GM23338 (cell line): ENCODE measurements around the gene PACS2. TPM values are rescaled to one million over a fixed set of nuclear protein-coding genes. Genes with fewer than 3 reads are reported as not detected.

Experiments used
- ATAC-seq: fragments of 200-7000 bp; cut with Tn5 transposase; 3 replicates; pipeline ENCODE4 v1.9.1; 2020
- DNase-seq: peaks from one replicate; pipeline ENCODE4 v3.0.0-alpha.2; 2015; ENCODE audit warnings: low spot score
- H2AFZ ChIP-seq: fragments of 200-600 bp; sonication (generic); 2 replicates; pipeline ENCODE4 v1.8.0; 2016; ENCODE audit warnings: antibody characterized with exemption, mild to moderate bottlenecking, moderate library complexity
- H3F3A ChIP-seq: fragments of 200-600 bp; sonication (generic); replicated peaks from 2 replicates; pipeline ENCODE4 v1.8.0; 2017; ENCODE audit warnings: antibody characterized with exemption, mixed run types, low read depth
- H3K27ac ChIP-seq: fragments of 200-600 bp; sonication (generic); 2 replicates; pipeline ENCODE4 v1.6.1; 2016; ENCODE audit warnings: low read depth
- H3K27me3 ChIP-seq: fragments of 200-600 bp; sonication (generic); 2 replicates; pipeline ENCODE4 v1.8.0; 2016; ENCODE audit warnings: mild to moderate bottlenecking, mixed run types, moderate library complexity; ENCODE audit not compliant: insufficient read depth
- H3K36me3 ChIP-seq: fragments of 200-600 bp; sonication (generic); 2 replicates; pipeline ENCODE4 v1.8.0; 2016; ENCODE audit warnings: mild to moderate bottlenecking; ENCODE audit not compliant: insufficient read depth
- H3K4me1 ChIP-seq: fragments of 200-600 bp; sonication (generic); 2 replicates; pipeline ENCODE4 v1.8.0; 2016; ENCODE audit warnings: mild to moderate bottlenecking, moderate library complexity; ENCODE audit not compliant: insufficient read depth
- H3K4me2 ChIP-seq: fragments of 200-600 bp; sonication (generic); 2 replicates; pipeline ENCODE4 v1.7.1; 2017; ENCODE audit warnings: mixed run types
- H3K4me3 ChIP-seq: fragments of 200-600 bp; sonication (generic); 2 replicates; pipeline ENCODE4 v1.6.1; 2016; ENCODE audit warnings: mixed run types
- H3K79me2 ChIP-seq: fragments of 200-600 bp; sonication (generic); replicated peaks from 2 replicates; pipeline ENCODE4 v1.8.0; 2017; ENCODE audit warnings: mild to moderate bottlenecking; ENCODE audit not compliant: insufficient read depth
- H3K9me2 ChIP-seq: fragments of 200-600 bp; sonication (generic); 2 replicates; pipeline ENCODE4 v1.8.0; 2017; ENCODE audit not compliant: insufficient read depth
- H4K20me1 ChIP-seq: fragments of 200-600 bp; sonication (generic); replicated peaks from 2 replicates; pipeline ENCODE4 v1.8.0; 2017; ENCODE audit warnings: mild to moderate bottlenecking; ENCODE audit not compliant: insufficient read depth
- H3K27ac Mint-ChIP-seq: 2 replicates; pipeline ENCODE4 v1.8.0; 2020; ENCODE audit warnings: inconsistent platforms, mild to moderate bottlenecking, moderate library complexity, mixed read lengths
- H3K27me3 Mint-ChIP-seq: 3 replicates; pipeline ENCODE4 v1.8.0; 2022; ENCODE audit warnings: low read depth, mild to moderate bottlenecking, moderate library complexity, mixed read lengths, inconsistent platforms; ENCODE audit not compliant: insufficient read depth, poor library complexity
- H3K36me3 Mint-ChIP-seq: 3 replicates; pipeline ENCODE4 v1.8.0; 2021; ENCODE audit warnings: low read depth, mild to moderate bottlenecking, inconsistent platforms, moderate library complexity, mixed read lengths
- H3K4me1 Mint-ChIP-seq: 3 replicates; pipeline ENCODE4 v1.8.0; 2020; ENCODE audit warnings: mild to moderate bottlenecking, inconsistent platforms, mixed read lengths
- H3K4me3 Mint-ChIP-seq: 3 replicates; pipeline ENCODE4 v1.8.0; 2021; ENCODE audit warnings: moderate library complexity, mild to moderate bottlenecking, inconsistent platforms, mixed read lengths
- H3K9me3 Mint-ChIP-seq: 3 replicates; pipeline ENCODE4 v1.8.0; 2020; ENCODE audit warnings: moderate library complexity, mild to moderate bottlenecking, inconsistent platforms, mixed read lengths
- CREB1 ChIP-seq: fragments of 250-450 bp; sonication (Bioruptor Pico); IDR thresholded peaks from 2 replicates; pipeline ENCODE4 v1.5.0; 2020; ENCODE audit warnings: low read depth, mild to moderate bottlenecking, moderate library complexity
- EZH2 ChIP-seq: fragments of 200-600 bp; sonication (generic); IDR thresholded peaks from one replicate; pipeline ENCODE4 v1.8.0; 2017; ENCODE audit warnings: antibody characterized with exemption, mild to moderate bottlenecking, low read depth; ENCODE audit not compliant: unreplicated experiment
- EZH2phosphoT487 ChIP-seq: fragments of 200-600 bp; sonication (generic); IDR thresholded peaks from one replicate; pipeline ENCODE4 v1.8.1; 2018; ENCODE audit warnings: antibody characterized with exemption; ENCODE audit not compliant: unreplicated experiment
- JUNB ChIP-seq: IDR thresholded peaks from one replicate; pipeline ENCODE4 v1.6.1; 2016; ENCODE audit warnings: antibody characterized with exemption; ENCODE audit not compliant: unreplicated experiment
- NANOG ChIP-seq: IDR thresholded peaks from 2 replicates; pipeline ENCODE4 v1.6.1; 2016; ENCODE audit warnings: antibody characterized with exemption, borderline replicate concordance
- POLR2AphosphoS5 ChIP-seq: IDR thresholded peaks from 2 replicates; pipeline ENCODE4 v1.6.1; 2016; ENCODE audit warnings: antibody characterized with exemption, low read depth
- STAT1 ChIP-seq: IDR thresholded peaks from one replicate; pipeline ENCODE4 v1.6.1; 2016; ENCODE audit warnings: antibody characterized with exemption; ENCODE audit not compliant: unreplicated experiment
- ZNF114 ChIP-seq: fragments of 250-450 bp; sonication (Bioruptor Pico); IDR thresholded peaks from 2 replicates; pipeline ENCODE4 v1.5.0; 2020; ENCODE audit warnings: mild to moderate bottlenecking, moderate library complexity
- ZNF331 ChIP-seq: fragments of 250-450 bp; sonication (Bioruptor Pico); IDR thresholded peaks from 2 replicates; pipeline ENCODE4 v1.5.0; 2020; ENCODE audit warnings: low read depth, mild to moderate bottlenecking, moderate library complexity
- polyA plus RNA-seq: library from polyadenylated mRNA; unstranded; fragments of >200 nt; fragmentation: Nextera tagmentation; extraction: Ambion mirVana; gene quantifications from 2 replicates; pipeline ENCODE4 v1.2.1, GENCODE V29; 2016
- total RNA-seq: library from RNA; depleted of rRNA; stranded (reverse); fragments of >200 nt; shearing (Covaris generic); gene quantifications from 2 replicates; pipeline ENCODE4 v1.2.3, GENCODE V29; 2014
- TF ChIP-seq, protein P1 (sequence below): fragments of 250-450 bp; sonication (Bioruptor Pico); IDR thresholded peaks from 2 replicates; pipeline ENCODE4 v1.5.0; 2020; ENCODE audit warnings: mild to moderate bottlenecking, moderate library complexity
- TF ChIP-seq, protein P2 (sequence below), 2 experiments: fragments of 200-600 bp in 1 of 2; sonication (generic) in 1 of 2; conservative IDR thresholded peaks; 2 replicates each; pipeline versions ENCODE4 v1.5.1 to v1.6.1; 2016 to 2017; ENCODE audit warnings: antibody characterized with exemption in 2 of 2, low read depth in 2 of 2, mild to moderate bottlenecking in 2 of 2, moderate library complexity in 1 of 2
- TF ChIP-seq, protein P3 (sequence below): IDR thresholded peaks from one replicate; pipeline ENCODE4 v1.6.1; 2018; ENCODE audit warnings: antibody characterized with exemption; ENCODE audit not compliant: unreplicated experiment
- TF ChIP-seq, protein P4 (sequence below): IDR thresholded peaks from 2 replicates; pipeline ENCODE4 v1.6.1; 2016; ENCODE audit warnings: antibody characterized with exemption

Gene PACS2
- total and polyA plus RNA-seq, 2 experiments from 2014 or later: 22.5 to 79.0 TPM

DNA sequence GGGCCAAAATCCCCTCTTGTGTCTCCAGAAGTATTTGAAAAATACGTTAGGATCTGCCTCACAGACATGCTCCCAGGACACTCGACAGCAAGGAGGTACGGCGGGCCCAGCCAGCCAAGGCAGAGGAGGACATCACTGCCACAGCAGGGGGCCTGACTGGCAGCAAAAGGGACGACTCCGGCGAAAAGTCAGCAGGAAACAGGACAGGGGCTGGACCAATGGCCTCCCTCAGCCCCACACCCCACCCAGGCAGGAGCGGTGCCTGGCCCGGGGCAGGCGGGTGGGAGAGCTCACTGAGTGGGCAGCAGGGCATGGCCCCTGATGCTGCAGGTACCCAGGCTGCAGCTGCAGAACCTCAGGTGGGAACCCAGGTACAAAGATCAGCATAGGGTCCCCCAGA is 31.5 kb upstream of the PACS2 start:
- H4K20me1 ChIP-seq: peaks cover 16% of the 10 kb centered on the region
- DNase-seq: peak; percentile 69
- H3K27me3 Mint-ChIP-seq: peaks cover 6% of the 10 kb centered on the region

More for the DNA sequence above, 31.5 kb upstream of the PACS2 start:
- Histone ChIP-seq H3K36me3 (no peaks in the 10 kb centered on the region), H3K4me1 (peaks cover 3% of the 10 kb centered on the region; the same call in 1 of the 2 replicates), H2AFZ (no peak overlapping the region), H3K79me2 (peaks cover 41% of the 10 kb centered on the region), H3K27ac (no peak overlapping the region), H3K4me3 (no peak overlapping the region), H3K27me3 (no peaks in the 10 kb centered on the region), H3K9me2 (no peaks in the 10 kb centered on the region), H3K4me2 (no peak overlapping the region), H3F3A (no peaks in the 10 kb centered on the region)
- Mint-ChIP-seq H3K36me3 (no peaks in the 10 kb centered on the region), H3K27ac (no peak overlapping the region), H3K4me1 (peaks cover 17% of the 10 kb centered on the region), H3K4me3 (no peak overlapping the region), H3K9me3 (no peaks in the 10 kb centered on the region)
- TF ChIP-seq STAT1 (no peak), POLR2AphosphoS5 (no peak), NANOG (no peak), EZH2 (no peak), JUNB (no peak), ZNF114 (CRISPR knock-in tag) (no peak), ZNF331 (CRISPR knock-in tag) (no peak), EZH2phosphoT487 (no peak), CREB1 (CRISPR knock-in tag) (no peak)
- TF ChIP-seq, protein P1, sequence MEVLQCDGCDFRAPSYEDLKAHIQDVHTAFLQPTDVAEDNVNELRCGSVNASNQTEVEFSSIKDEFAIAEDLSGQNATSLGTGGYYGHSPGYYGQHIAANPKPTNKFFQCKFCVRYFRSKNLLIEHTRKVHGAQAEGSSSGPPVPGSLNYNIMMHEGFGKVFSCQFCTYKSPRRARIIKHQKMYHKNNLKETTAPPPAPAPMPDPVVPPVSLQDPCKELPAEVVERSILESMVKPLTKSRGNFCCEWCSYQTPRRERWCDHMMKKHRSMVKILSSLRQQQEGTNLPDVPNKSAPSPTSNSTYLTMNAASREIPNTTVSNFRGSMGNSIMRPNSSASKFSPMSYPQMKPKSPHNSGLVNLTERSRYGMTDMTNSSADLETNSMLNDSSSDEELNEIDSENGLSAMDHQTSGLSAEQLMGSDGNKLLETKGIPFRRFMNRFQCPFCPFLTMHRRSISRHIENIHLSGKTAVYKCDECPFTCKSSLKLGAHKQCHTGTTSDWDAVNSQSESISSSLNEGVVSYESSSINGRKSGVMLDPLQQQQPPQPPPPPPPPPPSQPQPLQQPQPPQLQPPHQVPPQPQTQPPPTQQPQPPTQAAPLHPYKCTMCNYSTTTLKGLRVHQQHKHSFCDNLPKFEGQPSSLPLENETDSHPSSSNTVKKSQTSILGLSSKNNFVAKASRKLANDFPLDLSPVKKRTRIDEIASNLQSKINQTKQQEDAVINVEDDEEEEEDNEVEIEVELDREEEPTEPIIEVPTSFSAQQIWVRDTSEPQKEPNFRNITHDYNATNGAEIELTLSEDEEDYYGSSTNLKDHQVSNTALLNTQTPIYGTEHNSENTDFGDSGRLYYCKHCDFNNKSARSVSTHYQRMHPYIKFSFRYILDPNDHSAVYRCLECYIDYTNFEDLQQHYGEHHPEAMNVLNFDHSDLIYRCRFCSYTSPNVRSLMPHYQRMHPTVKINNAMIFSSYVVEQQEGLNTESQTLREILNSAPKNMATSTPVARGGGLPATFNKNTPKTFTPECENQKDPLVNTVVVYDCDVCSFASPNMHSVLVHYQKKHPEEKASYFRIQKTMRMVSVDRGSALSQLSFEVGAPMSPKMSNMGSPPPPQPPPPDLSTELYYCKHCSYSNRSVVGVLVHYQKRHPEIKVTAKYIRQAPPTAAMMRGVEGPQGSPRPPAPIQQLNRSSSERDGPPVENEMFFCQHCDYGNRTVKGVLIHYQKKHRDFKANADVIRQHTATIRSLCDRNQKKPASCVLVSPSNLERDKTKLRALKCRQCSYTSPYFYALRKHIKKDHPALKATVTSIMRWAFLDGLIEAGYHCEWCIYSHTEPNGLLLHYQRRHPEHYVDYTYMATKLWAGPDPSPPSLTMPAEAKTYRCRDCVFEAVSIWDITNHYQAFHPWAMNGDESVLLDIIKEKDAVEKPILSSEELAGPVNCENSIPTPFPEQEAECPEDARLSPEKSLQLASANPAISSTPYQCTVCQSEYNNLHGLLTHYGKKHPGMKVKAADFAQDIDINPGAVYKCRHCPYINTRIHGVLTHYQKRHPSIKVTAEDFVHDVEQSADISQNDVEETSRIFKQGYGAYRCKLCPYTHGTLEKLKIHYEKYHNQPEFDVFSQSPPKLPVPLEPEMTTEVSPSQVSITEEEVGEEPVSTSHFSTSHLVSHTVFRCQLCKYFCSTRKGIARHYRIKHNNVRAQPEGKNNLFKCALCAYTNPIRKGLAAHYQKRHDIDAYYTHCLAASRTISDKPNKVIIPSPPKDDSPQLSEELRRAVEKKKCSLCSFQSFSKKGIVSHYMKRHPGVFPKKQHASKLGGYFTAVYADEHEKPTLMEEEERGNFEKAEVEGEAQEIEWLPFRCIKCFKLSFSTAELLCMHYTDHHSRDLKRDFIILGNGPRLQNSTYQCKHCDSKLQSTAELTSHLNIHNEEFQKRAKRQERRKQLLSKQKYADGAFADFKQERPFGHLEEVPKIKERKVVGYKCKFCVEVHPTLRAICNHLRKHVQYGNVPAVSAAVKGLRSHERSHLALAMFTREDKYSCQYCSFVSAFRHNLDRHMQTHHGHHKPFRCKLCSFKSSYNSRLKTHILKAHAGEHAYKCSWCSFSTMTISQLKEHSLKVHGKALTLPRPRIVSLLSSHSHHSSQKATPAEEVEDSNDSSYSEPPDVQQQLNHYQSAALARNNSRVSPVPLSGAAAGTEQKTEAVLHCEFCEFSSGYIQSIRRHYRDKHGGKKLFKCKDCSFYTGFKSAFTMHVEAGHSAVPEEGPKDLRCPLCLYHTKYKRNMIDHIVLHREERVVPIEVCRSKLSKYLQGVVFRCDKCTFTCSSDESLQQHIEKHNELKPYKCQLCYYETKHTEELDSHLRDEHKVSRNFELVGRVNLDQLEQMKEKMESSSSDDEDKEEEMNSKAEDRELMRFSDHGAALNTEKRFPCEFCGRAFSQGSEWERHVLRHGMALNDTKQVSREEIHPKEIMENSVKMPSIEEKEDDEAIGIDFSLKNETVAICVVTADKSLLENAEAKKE (CRISPR knock-in tag): no peak
- TF ChIP-seq, protein P2, sequence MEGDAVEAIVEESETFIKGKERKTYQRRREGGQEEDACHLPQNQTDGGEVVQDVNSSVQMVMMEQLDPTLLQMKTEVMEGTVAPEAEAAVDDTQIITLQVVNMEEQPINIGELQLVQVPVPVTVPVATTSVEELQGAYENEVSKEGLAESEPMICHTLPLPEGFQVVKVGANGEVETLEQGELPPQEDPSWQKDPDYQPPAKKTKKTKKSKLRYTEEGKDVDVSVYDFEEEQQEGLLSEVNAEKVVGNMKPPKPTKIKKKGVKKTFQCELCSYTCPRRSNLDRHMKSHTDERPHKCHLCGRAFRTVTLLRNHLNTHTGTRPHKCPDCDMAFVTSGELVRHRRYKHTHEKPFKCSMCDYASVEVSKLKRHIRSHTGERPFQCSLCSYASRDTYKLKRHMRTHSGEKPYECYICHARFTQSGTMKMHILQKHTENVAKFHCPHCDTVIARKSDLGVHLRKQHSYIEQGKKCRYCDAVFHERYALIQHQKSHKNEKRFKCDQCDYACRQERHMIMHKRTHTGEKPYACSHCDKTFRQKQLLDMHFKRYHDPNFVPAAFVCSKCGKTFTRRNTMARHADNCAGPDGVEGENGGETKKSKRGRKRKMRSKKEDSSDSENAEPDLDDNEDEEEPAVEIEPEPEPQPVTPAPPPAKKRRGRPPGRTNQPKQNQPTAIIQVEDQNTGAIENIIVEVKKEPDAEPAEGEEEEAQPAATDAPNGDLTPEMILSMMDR (conservative IDR thresholded peaks at IDR 0.05; ENCODE audit: low read depth in 2 of 2): no peak
- TF ChIP-seq, protein P3, sequence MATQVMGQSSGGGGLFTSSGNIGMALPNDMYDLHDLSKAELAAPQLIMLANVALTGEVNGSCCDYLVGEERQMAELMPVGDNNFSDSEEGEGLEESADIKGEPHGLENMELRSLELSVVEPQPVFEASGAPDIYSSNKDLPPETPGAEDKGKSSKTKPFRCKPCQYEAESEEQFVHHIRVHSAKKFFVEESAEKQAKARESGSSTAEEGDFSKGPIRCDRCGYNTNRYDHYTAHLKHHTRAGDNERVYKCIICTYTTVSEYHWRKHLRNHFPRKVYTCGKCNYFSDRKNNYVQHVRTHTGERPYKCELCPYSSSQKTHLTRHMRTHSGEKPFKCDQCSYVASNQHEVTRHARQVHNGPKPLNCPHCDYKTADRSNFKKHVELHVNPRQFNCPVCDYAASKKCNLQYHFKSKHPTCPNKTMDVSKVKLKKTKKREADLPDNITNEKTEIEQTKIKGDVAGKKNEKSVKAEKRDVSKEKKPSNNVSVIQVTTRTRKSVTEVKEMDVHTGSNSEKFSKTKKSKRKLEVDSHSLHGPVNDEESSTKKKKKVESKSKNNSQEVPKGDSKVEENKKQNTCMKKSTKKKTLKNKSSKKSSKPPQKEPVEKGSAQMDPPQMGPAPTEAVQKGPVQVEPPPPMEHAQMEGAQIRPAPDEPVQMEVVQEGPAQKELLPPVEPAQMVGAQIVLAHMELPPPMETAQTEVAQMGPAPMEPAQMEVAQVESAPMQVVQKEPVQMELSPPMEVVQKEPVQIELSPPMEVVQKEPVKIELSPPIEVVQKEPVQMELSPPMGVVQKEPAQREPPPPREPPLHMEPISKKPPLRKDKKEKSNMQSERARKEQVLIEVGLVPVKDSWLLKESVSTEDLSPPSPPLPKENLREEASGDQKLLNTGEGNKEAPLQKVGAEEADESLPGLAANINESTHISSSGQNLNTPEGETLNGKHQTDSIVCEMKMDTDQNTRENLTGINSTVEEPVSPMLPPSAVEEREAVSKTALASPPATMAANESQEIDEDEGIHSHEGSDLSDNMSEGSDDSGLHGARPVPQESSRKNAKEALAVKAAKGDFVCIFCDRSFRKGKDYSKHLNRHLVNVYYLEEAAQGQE: no peak
- TF ChIP-seq, protein P4, sequence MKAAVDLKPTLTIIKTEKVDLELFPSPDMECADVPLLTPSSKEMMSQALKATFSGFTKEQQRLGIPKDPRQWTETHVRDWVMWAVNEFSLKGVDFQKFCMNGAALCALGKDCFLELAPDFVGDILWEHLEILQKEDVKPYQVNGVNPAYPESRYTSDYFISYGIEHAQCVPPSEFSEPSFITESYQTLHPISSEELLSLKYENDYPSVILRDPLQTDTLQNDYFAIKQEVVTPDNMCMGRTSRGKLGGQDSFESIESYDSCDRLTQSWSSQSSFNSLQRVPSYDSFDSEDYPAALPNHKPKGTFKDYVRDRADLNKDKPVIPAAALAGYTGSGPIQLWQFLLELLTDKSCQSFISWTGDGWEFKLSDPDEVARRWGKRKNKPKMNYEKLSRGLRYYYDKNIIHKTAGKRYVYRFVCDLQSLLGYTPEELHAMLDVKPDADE: no peak
- peak; percentile 74 for ATAC-seq
